Neural progenitor cell (in vitro differentiated cells): ENCODE results near the gene KLRG1.

ENCODE experiments used
- CTCF ChIP-seq: fragments of 200-600 bp; sonication (generic); IDR thresholded peaks from 2 replicates; pipeline ENCODE4 v1.5.1; 2017; ENCODE audit warnings: antibody characterized with exemption, mild to moderate bottlenecking
- EZH2 ChIP-seq: fragments of 200-600 bp; sonication (generic); IDR thresholded peaks from 2 replicates; pipeline ENCODE4 v1.6.1; 2017; ENCODE audit warnings: antibody characterized with exemption, mild to moderate bottlenecking, moderate library complexity
- EZH2phosphoT487 ChIP-seq: fragments of 200-600 bp; sonication (generic); IDR thresholded peaks from 2 replicates; pipeline ENCODE4 v1.6.1; 2017; ENCODE audit warnings: antibody characterized with exemption

GRCh38 chr12:9024512-9024911 is 35.2 kb downstream of the KLRG1 start:
- TF ChIP-seq CTCF (no peak), EZH2 (no peak), EZH2phosphoT487 (no peak)
